Fibroblast of skin of right biceps (primary cell): ENCODE measurements around the gene WDSUB1.

Experiments used
- DNase-seq: peaks from one replicate; pipeline ENCODE4 v3.0.0-alpha.2; 2013

WDSUB1 gene, protein sequence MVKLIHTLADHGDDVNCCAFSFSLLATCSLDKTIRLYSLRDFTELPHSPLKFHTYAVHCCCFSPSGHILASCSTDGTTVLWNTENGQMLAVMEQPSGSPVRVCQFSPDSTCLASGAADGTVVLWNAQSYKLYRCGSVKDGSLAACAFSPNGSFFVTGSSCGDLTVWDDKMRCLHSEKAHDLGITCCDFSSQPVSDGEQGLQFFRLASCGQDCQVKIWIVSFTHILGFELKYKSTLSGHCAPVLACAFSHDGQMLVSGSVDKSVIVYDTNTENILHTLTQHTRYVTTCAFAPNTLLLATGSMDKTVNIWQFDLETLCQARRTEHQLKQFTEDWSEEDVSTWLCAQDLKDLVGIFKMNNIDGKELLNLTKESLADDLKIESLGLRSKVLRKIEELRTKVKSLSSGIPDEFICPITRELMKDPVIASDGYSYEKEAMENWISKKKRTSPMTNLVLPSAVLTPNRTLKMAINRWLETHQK

DNA sequence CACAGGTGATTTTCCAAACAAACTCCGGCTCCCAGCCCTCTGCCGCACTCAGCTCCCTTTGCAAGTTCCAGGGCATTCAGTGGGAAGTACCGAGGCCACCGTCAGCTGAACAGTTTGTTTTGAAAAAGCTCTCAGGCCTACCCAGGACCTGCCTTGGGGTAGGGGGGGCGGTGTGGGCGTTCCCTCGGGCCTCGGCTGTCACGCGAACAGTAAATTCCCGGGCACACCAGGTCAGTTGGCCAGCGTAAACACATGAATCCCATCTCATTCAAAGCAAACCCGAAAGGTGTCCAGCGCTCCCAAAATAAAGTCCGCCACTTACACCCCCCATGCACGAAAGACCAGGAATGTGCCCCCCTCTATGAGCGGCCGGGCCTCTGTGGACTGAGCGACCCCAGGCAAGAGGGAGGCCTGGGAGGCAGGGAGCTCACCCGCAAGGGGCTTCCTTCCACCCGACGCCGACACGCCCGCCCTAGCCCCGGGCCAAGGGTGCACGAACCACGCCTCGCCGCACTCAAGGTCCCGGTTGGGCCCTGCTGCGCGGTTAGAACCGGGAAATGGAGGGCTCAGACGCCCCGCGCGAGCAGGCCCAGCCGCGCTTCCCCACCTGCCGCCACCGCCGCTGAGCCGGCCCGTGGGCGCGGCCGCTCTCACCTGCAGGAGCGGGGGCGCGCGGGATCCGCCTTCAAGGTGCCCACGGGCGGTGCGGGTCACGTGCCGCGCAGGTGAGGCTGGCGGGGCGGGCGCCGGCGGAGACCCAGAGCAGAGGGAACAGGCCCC lies at the start of gene WDSUB1:
WDSUB1 (minus strand) TSS at position 775 of the 780 bp plus-strand sequence. CDS start 3,634 bp downstream, outside the sequence.
- peak; percentile 39 for DNase-seq

DNA sequence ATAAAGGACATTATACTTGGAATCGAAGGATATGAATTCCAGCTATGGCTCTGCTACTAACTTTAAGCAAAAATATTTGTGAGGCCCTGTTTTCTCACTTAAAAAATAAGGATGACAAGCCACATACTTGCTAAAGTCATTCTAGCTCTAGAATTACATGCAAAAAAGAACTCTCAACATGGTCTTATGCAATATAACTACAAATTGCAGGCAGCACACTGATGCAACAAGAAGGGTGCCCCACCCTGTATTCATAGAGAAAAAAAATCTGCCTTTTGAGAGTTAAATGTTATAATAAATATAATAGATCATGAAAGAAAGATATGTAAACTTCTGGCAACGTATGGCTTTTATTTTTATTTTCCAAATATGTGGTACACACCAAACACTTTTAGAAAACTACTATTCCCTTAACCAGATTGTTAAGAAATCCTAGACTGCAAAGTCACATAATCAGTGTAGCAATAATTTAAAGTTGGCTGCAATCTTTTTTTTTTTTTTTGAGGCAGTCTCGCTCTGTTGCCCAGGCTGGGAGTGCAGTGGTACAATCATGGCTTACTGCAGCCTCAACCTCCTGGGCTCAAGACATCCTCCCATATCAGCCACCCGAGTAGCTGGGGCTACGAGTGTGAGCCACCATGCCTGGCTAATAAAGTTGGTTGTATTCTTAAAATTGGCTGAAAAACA lies 40.2 kb upstream of the WDSUB1 start:
- peak; percentile 47 for DNase-seq

DNA sequence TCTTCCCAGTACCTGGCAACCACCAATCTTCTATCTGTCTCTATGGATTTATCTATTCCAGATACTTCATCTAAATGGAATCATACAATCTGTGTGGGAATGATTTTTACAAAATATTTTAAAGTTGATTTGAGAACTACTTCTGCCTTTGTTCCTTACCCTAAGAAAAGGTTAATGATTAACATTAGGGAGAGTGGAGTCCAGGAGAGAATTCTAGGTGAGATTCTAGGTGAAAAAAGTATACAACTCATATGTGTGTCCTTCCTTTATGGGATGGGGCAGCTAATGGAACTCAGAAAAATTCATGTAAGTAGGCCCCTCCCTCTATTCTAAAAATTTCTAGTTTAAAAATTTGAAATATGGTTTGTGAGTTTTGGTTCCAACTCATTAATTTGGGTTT lies 35.9 kb upstream of the WDSUB1 start:
- DNase-seq: no peak

DNA sequence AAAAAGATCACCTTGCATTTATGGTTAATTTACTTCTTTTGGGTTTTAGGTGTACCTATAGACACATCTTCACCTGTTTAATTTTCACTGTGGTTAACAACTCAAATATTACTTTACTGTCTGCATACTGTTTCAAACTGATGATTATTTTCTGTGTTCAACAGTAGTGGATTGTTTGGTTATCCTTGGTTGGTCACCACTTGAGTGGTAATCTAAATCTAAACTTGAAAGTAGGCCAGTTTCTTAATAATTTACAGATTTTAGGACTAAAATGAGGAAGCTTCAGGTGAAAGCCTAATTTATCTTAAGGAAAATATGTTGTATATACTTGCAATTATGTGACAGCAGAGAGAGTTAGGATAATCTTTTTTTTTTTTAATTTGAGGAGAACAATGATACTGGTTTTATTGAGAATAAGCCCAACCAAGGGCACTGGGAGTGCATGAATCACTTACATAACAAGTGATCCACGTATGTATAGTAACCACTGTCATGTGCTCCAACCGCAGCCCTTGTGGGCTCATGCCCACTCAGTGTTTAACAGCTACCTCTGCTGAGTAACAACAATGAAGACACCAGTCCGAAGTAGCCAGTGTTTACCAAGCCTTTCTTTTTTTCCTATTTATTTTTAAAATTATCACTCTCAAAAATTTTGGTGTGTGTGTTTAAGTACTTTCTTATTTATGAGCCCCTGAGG lies 31.0 kb upstream of the WDSUB1 start:
- DNase-seq: no peak

DNA sequence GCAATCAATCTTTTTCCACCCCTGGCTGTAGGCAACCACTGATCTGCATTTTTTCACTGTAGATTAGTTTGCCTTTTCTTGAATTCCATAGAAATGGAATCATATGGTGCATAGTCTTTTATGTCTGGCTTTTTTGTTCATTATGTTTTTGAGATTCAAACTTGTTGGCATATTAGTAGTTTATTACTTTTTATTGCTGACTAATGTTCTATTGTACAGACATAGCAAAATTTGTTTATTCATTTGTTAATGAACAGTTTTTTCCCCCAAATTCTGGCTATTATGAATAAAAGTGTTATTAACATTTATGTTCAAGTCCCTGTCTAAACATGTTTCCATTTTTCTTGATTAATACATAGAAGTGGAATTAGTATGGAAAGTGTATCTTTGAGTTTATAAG lies 21.4 kb upstream of the WDSUB1 start:
- no peak for DNase-seq

DNA sequence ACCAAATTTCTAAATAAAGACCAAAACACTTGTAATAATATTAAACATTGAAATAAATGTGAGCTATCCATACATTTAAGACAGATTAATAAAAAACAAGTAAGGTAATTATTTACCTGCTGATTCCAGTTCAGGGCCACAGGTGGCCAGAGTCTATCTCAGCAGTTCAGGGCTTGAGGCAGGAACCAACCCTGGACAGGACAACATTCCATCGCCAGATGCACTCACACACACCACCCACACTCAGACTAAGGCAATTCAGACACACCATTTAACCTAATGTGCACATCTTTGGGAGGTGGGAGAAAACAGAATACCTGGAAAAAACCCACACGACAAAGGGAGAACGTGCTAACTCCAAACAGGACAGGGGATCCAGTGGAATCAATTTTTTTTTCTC lies 14.1 kb upstream of the WDSUB1 start:
- no peak for DNase-seq

DNA sequence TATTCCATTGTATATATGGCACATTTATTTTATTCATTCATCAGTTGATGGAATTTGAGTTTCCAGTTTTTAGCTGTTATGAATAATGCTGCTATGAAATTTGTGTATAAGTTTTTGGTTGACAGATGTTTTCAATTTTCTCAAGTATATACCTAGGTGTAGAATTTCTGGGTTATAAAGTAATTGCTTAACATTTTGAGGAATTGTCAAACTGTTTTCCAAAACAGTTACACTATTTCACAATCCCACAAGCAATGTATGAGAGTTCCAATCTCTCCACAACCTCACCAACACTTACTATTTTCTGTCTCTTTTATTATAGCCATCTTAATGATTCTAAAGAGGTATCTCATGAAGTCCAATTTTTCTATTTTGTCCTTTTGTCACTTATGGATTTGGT lies 12.5 kb upstream of the WDSUB1 start:
- no peak for DNase-seq

DNA sequence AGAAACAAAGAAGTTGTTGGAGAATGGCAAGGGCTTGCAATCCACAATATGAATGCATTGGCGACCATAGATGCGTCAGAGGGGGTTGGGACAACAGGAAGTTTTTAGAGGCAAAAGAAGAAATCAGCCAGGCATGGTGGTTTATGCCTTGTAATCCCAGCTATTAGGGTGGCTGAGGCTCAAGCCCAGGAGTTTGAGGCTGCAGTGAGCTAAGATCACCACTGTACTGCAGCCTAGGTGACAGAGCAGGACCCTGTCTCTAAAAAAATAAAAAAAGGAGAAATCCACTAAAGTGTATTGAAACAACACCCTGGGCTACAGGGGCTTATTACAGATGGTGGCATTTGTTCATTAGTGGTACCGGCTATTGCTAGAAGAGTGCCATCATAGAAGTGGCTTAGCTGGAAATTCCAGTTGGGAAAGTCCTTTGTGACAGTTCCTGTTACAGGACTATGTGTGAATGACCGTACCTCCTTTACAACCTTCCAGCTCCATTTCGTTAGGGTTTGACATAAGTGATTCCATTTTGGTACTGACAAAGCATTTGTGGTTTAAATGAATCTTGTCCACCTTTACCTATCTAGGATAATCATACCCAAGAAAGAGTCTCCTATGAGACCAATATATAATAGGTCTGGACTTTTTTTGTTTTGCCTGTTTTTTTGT lies 10.7 kb upstream of the WDSUB1 start:
- DNase-seq: no peak

DNA sequence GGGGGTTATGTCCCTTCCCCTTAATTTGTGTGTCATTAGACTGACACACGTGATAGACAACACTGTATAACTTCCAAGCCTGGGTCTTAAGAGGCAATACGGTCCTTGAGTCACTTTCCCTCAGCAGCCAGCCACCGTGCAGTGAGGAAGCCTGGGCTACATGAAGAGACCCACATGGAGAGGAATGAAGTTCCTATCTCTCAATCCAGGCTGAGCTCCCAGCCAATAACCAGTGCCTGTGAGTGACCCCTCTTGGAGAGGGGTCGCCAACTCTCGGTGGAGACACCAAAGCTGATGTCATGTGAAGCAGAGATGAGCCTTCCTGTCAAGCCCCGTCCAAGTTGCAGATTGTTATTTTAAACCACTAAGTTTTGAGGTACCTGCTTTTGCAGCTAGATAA lies 5.7 kb upstream of the WDSUB1 start:
- DNase-seq: no peak

DNA sequence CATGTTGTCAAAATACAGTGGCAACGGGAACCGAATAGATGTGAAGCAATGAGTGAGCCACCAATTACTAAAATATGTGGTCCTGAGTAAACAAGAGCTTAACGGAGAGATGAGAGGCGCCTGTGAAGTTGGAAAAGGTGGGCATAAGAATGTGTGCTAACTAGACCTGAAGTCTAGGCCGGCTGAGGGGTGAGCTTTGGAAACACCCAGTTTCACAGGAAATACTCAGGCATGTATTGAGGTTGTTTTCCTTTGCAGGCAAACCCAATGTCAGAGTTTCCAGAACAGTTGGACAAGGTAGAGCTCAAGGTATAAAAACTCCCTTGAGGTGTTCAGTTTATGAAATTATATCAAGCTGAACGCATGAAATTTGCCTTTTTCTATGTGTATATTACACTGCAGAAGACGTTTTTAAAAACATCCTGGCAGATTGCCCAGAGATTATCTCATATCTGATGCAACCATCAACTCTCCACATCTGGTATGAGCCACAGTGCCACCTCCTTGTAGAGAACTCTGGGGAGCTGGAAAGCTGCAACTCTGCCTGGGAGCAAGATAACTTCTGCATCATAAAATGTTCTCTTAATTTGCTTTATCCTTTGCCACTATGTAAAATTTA lies 3.9 kb upstream of the WDSUB1 start:
- peak; percentile 88 for DNase-seq

DNA sequence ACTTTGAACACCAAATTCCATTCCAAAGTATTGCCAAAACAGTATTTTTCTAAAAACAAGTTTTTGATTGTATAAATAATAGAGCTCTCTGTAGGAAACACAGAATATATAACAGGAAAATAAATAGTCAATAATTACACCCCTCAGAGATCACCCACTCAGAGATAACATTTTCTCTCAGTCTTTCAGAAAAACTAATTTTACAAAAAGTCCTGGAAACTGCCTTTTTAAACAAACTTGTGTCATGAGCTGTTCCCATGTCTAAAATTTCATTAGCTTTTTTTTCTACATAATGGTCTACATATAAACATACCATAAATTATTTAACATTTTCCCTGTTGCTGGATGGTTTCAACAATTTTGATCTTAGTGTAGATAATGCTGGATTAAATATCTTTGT lies 1.2 kb upstream of the WDSUB1 start:
- no peak for DNase-seq

DNA sequence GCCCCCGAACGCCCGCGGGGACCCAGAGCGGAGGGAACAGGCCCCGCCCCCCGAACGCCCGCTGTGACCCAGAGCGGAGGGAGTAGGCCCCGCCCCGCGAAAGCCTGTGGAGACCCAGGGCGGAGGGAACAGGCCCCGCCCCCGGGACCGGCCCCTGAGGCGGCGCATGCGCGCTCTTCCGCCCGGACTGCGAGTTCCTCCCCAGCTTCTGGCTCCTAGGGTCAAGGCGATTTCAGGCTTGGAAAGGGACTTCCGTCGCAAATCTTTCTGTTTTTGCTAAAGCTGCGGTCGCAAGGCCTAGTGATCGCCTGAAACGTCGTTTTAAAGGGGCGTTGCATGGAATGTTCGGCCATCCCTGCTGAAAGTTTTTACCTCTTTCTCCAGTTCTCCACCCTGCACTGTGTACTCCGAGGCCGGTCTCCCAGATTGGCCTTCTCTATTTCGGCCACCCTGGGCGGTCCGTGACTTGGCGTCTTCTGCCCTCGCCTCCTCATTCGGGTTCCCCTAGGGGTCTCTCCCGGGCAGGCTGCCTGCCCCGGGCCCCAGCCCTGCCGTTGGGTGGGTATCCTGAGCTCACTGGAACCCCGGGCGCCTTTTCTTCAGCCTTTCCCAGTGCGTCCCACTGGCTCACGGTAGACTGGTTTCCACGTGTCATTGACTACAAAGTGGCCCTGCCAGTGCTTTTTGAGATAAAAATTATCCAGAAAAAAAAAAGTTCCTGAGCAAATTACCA lies 372 bp upstream of the WDSUB1 start:
- DNase-seq: peak; percentile 95

DNA sequence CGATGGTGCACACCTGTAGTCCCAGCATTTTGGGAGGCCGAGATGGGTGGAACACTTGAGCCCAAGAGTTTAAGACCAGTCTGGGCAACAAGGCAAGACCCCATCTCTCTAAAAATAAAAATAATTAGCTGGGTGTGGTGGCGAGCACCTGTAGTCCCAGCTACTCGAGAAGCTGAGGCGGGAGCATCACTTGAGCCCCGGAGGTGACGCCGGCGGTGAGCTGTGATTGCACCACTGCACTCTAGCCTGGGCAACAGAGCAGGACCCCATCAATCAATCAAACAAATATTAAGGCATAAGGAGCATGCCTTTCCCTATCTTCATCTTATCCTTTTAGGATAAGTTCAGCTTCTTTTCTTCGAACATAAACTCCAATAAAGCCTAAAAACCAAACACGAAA lies 1.1 kb downstream of the WDSUB1 start:
- no peak for DNase-seq

DNA sequence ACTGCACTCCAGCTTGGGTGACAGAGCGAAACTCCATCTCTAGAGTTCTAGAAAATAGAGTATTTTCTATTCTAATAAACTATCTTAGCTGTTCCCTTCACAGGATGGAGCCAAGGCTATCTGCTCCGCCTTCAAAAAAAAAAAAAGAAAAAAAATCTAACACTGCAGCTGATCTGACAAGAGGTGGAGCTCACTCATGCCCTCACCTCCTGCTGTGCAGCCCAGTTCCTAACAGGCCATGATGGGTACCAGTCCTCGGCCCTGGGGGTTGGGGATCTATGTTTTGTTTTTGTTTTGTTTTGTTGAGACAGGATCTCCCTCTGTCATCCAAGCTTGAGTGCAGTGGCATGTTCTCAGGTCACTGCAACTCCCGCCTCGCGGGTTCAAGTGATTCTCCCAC lies 3.0 kb downstream of the WDSUB1 start:
- DNase-seq: no peak

DNA sequence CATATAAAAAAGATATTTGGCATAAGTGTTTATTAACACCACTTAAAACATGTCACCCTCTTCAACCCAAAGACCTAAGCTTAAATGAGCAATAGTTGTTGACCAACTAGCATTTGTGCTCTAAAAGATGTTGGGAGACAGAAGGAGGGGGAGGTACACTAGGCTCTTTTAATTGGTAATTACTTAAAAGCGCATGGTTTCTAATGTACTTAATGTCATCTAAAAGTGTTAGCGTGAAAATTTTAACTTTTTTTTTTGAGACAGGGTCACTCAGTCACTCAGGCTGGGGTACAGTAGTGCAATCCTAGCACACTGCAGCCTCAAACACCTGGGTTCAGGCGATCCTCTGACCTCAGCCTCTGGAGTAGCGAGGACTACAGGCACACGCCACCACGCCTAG lies 5.5 kb downstream of the WDSUB1 start:
- DNase-seq: no peak

DNA sequence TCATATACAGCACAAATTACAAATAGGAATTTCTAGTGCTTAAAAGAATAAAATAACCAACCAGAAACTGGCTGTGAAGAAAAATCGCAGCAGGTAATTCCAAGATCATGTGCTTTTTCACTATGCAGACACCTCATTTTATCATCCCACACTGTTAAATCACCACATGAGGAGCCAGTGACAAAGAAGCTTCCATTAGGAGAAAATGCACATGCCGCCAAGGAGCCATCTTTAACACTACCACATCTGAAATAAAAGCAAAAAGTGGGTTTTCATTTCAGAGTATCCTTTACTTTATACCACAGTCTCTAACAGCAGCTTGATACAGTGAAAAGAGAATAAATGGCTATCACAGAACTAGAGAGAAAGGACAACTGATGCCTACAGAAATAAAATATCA lies 6.8 kb downstream of the WDSUB1 start:
- no peak for DNase-seq

DNA sequence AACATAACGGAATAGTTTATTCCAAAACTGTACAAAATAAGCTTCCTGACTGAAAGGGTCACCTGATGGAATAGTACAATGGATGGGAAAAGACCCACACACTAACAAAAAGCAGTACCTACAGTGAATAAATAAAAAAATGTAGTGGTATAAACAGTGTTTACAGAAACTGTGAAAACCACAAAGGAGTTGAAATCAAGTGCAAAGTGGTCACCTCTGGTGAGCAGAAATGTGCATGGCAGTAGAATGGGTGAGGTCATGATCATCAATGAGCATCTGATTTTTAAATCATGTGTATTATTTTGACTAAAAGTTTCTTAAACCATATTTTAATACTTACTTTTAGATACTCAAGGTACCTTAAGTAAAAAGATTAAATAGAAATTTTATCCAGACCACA lies 11.4 kb downstream of the WDSUB1 start:
- DNase-seq: no peak

DNA sequence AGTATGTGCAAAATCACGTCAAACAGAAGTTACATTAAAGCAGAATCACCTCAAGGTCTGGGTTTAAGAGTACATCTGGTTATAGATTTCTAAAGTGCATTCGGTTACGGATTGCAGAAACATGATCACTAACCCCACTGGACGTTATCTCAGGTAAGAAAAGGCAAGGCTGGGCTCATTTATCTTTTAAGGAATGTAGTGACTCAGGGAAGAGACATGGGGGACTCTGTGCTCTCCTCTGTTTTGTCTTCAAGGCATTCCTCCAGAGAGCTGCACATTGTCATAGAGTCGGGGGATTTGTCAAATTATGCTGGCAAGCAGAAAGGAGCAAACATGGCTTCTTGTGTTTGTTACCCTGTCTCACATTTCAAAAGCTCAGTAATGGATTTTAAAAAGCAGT lies 14.3 kb downstream of the WDSUB1 start:
- DNase-seq: no peak

DNA sequence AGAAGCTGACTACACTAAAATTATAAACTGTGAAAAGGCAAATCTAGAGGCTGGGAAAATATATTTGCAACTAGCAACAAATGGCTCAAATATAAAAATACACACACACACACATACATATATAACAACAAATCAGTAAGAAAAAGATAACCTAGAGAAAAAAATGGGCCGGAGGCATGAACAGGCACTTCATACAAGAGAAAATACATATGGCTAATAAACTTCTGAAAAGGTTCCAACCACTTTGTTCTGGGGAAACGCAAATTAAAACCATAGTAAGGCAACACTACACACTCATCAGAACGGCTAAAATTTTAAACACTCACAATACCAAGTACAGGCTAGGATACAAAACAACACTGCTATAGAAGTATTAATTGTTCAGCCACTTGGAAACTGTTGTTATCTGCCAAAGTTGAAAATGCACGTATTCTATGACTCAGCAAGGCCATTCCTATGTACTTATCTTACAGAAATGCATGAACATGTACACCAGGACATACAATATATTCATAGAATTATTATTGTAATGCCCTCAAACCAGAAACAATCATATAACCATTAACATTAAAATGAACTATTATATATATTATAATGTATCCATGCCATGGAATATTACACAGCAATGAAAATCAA lies 15.6 kb downstream of the WDSUB1 start:
- DNase-seq: no peak

DNA sequence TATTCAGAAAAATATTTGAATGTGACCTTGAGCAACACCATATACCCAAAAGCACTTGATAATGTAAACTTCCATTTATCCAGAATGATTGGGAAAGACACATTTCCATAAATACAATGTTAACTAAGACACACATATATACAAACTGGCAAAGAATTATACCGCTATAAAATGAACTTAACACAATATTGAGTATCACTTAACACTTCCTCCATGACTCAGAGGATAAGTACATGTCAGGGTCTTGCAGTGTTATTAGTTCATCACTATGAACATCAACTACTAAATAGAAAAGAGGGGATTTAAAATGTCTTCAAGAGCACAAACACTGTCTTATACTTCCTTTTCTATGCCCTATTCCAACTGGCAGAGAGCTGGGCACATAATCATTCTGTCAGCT lies 18.6 kb downstream of the WDSUB1 start:
- peak; percentile 9 for DNase-seq

DNA sequence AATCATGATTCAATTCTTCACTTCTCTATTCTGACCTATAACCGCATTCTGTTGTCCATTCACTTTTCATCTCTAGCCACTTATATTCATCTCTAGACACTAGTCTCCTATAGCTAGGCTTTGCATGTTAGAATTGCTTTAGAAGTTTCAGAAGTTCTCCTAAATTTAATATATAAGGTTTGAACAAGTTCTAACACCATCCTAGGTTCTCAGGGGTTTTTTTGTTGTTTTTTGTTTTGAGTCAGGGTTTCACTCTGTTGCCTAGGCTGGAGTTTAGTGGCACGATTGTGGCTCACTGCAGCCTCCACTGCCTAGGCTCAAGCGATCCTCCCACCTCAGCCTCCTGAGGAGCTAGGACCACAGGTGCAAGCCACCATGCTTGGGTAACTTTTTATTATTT lies 19.9 kb downstream of the WDSUB1 start:
- no peak for DNase-seq
